Tibial nerve (tissue), 4 donors: Measurements from ENCODE around the gene FGGY. TPM values are rescaled to one million over a fixed set of nuclear protein-coding genes. Genes with fewer than 3 reads are reported as not detected.

Experiments used
- DNase-seq, 2 donors: peaks; one replicate each; pipeline ENCODE4 v3.0.0-alpha.2; 2019; ENCODE audit warnings: low spot score in 2 of 2
- H3K27ac ChIP-seq, 4 donors: fragments of 200-600 bp; sonication (generic) in 3 of 4; one replicate each; pipeline ENCODE4 v1.5.1; 2017 to 2019; ENCODE audit warnings: mild to moderate bottlenecking in 1 of 4
- H3K27me3 ChIP-seq, 2 donors: fragments of 200-600 bp; sonication (generic) in 1 of 2; one replicate each; pipeline versions ENCODE4 v1.5.1 to v1.6.0; 2017 to 2019
- H3K36me3 ChIP-seq, 3 donors: fragments of 200-600 bp; sonication (generic); one replicate each; pipeline ENCODE4 v1.5.1; 2018 to 2019
- H3K4me1 ChIP-seq, 4 donors: fragments of 200-600 bp; sonication (generic) in 3 of 4; one replicate each; pipeline ENCODE4 v1.5.1; 2017 to 2019
- H3K4me3 ChIP-seq, 4 donors: fragments of 200-600 bp; sonication (generic) in 3 of 4; one replicate each; pipeline ENCODE4 v1.5.1; 2017 to 2019; ENCODE audit warnings: mild to moderate bottlenecking in 1 of 4, moderate library complexity in 1 of 4
- H3K9me3 ChIP-seq, 4 donors: fragments of 200-600 bp; sonication (generic) in 3 of 4; one replicate each; pipeline ENCODE4 v1.5.1; 2017 to 2019
- CTCF ChIP-seq, 5 experiments: fragments of 200-600 bp in 3 of 5; fragments of 450-650 bp in 2 of 5; sonication (generic) in 3 of 5; IDR thresholded peaks; one replicate each; pipeline ENCODE4 v1.5.1; 2016 to 2019; ENCODE audit warnings: antibody characterized with exemption in 5 of 5, mild to moderate bottlenecking in 3 of 5, moderate library complexity in 2 of 5
- EP300 ChIP-seq, 2 donors: sonication (generic); formaldehyde crosslinking; IDR thresholded peaks; one replicate each; pipeline ENCODE4 v1.6.1; 2017; ENCODE audit warnings: antibody characterized with exemption in 2 of 2, mild to moderate bottlenecking in 1 of 2
- POLR2A ChIP-seq, 2 donors: fragments of 450-650 bp; IDR thresholded peaks; one replicate each; pipeline ENCODE4 v1.6.1; 2017; ENCODE audit warnings: antibody characterized with exemption in 2 of 2, mild to moderate bottlenecking in 2 of 2, moderate library complexity in 2 of 2
- WGBS, 2 donors: methylation state at CpG; one replicate each; pipeline ENCODE4 v1.1.5; 2018; 5-methylcytosine and 5-hydroxymethylcytosine counted together
- total RNA-seq, 4 donors: library from RNA; depleted of rRNA; stranded (reverse); fragments of >200 nt; gene quantifications; one replicate each; pipeline ENCODE4 v1.1.0, GENCODE V29; 2016

Gene FGGY
- total RNA-seq, 4 donors from 2014 or later = 27.0 to 40.6 (median 32.9) TPM

GRCh38 chr1:59266927-59267293 lies 30.0 kb upstream of the FGGY start:
- no peak overlapping the region for H3K4me3 ChIP-seq
- DNase-seq = no peak
- peaks cover 0 to 21% (median 4%) of the 10 kb centered on the region in 4 donors for H3K4me1 ChIP-seq
- peak overlapping the region in 2 of 4 donors; percentile 56 to 65 for H3K27ac ChIP-seq
- H3K9me3 ChIP-seq = no peaks in the 10 kb centered on the region
- TF ChIP-seq POLR2A (IDR thresholded peaks at IDR 0.05) = no peak
- no peak for TF ChIP-seq CTCF (IDR thresholded peaks at IDR 0.05)
- TF ChIP-seq EP300 (IDR thresholded peaks at IDR 0.05) = no peak
- H3K36me3 ChIP-seq = no peaks in the 10 kb centered on the region
- no peaks in the 10 kb centered on the region for H3K27me3 ChIP-seq

GRCh38 chr1:59268406-59268805 lies 28.5 kb upstream of the FGGY start:
- no peaks in the 10 kb centered on the region for H3K9me3 ChIP-seq
- TF ChIP-seq POLR2A (IDR thresholded peaks at IDR 0.05) = no peak
- no peaks in the 10 kb centered on the region for H3K36me3 ChIP-seq
- no peaks in the 10 kb centered on the region for H3K27me3 ChIP-seq
- H3K4me3 ChIP-seq = no peak overlapping the region
- DNase-seq = no peak
- 97 to 100% methylated on average over 1 of the region's 1 CpG for WGBS, 2 donors
- no peak overlapping the region for H3K27ac ChIP-seq
- H3K4me1 ChIP-seq = peaks cover 0 to 28% (median 4%) of the 10 kb centered on the region in 4 donors

- Histone ChIP-seq H3K27ac (peak overlapping the region in 1 of 4 donors; percentile 20), H3K4me3 (no peak overlapping the region), H3K36me3 (no peaks in the 10 kb centered on the region), H3K27me3 (no peaks in the 10 kb centered on the region), H3K4me1 (peaks cover 0 to 16% (median 3%) of the 10 kb centered on the region in 4 donors), H3K9me3 (no peaks in the 10 kb centered on the region)
- no peak for TF ChIP-seq POLR2A (IDR thresholded peaks at IDR 0.05)
- TF ChIP-seq EP300 (IDR thresholded peaks at IDR 0.05) = no peak
- no peak for TF ChIP-seq CTCF (IDR thresholded peaks at IDR 0.05)
- DNase-seq = no peak
- WGBS, 2 donors = 95 to 98% methylated on average over 2 of the region's 2 CpGs
These were observed 25.2 kb upstream of the FGGY start for GRCh38 chr1:59271561-59272260.

- H3K4me3 ChIP-seq = no peak overlapping the region
- no peaks in the 10 kb centered on the region for H3K36me3 ChIP-seq
- DNase-seq = no peak
- H3K27ac ChIP-seq = peak overlapping the region in 1 of 4 donors; percentile 20
- TF ChIP-seq EP300 (IDR thresholded peaks at IDR 0.05) (peak in 1 of 2 donors; percentile 33), CTCF (IDR thresholded peaks at IDR 0.05) (no peak)
- H3K4me1 ChIP-seq = peaks cover 0 to 11% (median 2%) of the 10 kb centered on the region in 4 donors
- H3K9me3 ChIP-seq = no peaks in the 10 kb centered on the region
- no peaks in the 10 kb centered on the region for H3K27me3 ChIP-seq
- 78 to 94% methylated on average over 1 of the region's 1 CpG for WGBS, 2 donors
These were observed 24.4 kb upstream of the FGGY start for GRCh38 chr1:59272507-59272906.

GRCh38 chr1:59276439-59276851 lies 20.4 kb upstream of the FGGY start:
- Histone ChIP-seq H3K27me3 (no peaks in the 10 kb centered on the region), H3K4me3 (no peak overlapping the region), H3K27ac (no peak overlapping the region), H3K36me3 (no peaks in the 10 kb centered on the region), H3K9me3 (no peaks in the 10 kb centered on the region), H3K4me1 (peaks cover 0 to 11% (median 2%) of the 10 kb centered on the region in 4 donors)
- no peak for DNase-seq
- no peak for TF ChIP-seq EP300 (IDR thresholded peaks at IDR 0.05)
- no peak for TF ChIP-seq CTCF (IDR thresholded peaks at IDR 0.05)
- no peak for TF ChIP-seq POLR2A (IDR thresholded peaks at IDR 0.05)
- WGBS, 2 donors = 65 to 68% methylated on average over 3 of the region's 3 CpGs
